Measurements from ENCODE around the gene PPP1R3C. TPM values are rescaled to one million over a fixed set of nuclear protein-coding genes. Genes with fewer than 3 reads are reported as not detected.

The PPP1R3C gene
- total RNA-seq, 1 experiment from 2014 or later = 13.4 TPM

DNA sequence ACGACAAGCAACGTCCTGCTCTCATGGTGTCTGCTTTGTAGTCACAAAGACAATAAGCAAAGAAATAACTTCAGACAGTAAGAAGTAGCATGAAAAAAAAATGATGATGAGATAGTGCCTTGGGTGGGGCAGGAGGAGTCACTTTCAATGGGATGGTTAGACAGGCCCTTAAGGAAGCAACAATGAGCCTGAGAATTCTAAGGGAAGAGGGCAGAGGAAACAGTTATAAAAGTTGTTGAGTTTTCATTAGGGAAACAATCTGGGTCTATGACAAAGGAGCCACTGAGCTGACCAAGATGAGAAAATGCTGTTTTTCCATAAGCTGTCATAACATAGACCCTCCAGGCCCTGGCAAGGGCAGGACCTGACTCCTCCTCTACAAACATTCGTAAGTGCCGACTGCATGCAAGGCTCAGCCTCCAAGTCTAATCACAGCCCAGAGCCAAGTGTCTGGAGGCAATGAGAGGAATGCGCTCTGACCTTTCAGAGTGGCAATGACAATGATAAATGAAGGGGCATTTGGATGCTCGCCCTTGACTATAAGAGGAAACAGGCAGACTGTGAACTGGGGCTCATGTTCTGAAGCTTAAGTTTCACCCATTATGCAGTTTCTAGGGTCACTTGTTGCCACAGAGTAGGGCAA lies 43.7 kb downstream of the PPP1R3C start:
- DNase-seq (ENCODE audit: low read depth in 1 of 2, low spot score in 2 of 2) = peak; percentile 62 to 71
- H3K4me3 ChIP-seq = no peak overlapping the region
- H3K27ac ChIP-seq = peak overlapping the region; percentile 87
- H3K27me3 ChIP-seq (replicated peaks) = no peaks in the 10 kb centered on the region
- H3K4me1 ChIP-seq (replicated peaks) = peaks cover 51% of the 10 kb centered on the region
- H3K9me3 ChIP-seq (replicated peaks) = no peaks in the 10 kb centered on the region
- no peaks in the 10 kb centered on the region for H3K36me3 ChIP-seq

DNA sequence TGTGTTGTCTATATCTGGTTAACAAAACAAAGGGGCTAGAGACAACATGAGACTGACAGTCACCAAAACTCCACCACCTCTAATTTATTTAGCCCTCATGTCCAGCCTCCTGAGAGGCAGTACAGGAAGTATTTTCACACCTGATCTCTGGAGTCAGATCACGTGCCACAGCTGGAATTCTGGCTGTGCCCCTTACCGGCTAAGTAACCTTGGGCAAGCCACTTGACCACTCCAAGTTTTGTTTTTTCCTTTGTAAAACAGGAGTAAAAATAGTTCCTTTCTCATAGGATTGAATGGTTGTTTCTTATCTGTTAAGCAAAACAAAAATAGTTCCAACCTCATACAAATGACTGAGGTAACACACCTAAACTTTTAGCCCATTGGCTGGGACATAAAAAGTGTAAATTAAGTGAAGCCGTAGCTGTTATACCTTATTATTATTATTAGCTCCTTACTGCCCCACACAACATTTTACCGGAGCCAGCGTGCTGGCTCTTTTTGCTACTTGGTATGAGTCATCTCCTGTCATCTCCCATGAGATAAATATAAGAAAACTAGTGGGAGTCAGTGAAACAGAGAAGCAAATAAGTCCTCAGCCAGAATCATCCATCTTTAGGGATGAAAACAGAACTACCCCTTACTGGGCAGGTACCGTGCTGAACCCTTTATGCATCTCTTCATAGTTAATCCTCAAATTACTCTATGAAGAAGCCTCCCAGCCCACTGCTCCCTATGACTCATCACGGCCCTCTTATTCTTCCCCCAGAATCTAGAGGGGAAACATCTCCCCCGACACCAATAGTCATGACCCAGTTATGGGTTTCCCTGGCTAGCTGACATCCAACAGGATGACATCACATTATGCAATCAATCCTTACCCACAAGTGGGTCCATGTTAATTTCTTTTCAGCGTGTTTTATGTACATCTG lies 44.9 kb downstream of the PPP1R3C start:
- Histone ChIP-seq H3K27ac (peak overlapping the region; percentile 87), H3K36me3 (no peaks in the 10 kb centered on the region), H3K4me3 (no peak overlapping the region), H3K27me3 (replicated peaks) (no peaks in the 10 kb centered on the region), H3K9me3 (replicated peaks) (no peaks in the 10 kb centered on the region), H3K4me1 (replicated peaks) (peaks cover 51% of the 10 kb centered on the region)
- peak; percentile 56 to 80 for DNase-seq (ENCODE audit: low read depth in 1 of 2, low spot score in 2 of 2)

DNA sequence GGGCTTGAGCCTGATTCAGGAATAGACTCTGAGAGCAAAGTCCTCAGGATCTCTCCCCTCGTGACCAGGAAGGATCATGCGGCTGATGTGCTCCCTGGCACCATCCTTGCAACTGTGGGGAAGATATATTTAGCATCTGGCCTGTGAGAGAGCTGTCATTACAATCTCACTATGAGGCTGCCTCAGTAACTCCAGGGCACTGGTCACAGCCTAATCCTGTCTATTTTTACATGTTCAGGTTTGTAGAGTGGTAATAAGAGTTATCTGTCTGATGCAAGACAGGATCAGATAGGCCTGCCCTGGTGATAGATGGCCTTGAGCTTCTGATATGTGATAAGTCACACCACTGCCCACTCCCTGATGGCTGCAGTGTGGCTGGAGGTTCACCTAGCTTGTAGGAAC lies 50.7 kb downstream of the PPP1R3C start:
- Histone ChIP-seq H3K36me3 (no peaks in the 10 kb centered on the region), H3K27ac (no peak overlapping the region), H3K4me3 (no peak overlapping the region), H3K27me3 (replicated peaks) (no peaks in the 10 kb centered on the region), H3K9me3 (replicated peaks) (0 out of 2 replicates have a peak, but pooled peaks cover 3% of the 10 kb centered on the region), H3K4me1 (replicated peaks) (no peaks in the 10 kb centered on the region)
- DNase-seq (ENCODE audit: low read depth in 1 of 2, low spot score in 2 of 2) = no peak

DNA sequence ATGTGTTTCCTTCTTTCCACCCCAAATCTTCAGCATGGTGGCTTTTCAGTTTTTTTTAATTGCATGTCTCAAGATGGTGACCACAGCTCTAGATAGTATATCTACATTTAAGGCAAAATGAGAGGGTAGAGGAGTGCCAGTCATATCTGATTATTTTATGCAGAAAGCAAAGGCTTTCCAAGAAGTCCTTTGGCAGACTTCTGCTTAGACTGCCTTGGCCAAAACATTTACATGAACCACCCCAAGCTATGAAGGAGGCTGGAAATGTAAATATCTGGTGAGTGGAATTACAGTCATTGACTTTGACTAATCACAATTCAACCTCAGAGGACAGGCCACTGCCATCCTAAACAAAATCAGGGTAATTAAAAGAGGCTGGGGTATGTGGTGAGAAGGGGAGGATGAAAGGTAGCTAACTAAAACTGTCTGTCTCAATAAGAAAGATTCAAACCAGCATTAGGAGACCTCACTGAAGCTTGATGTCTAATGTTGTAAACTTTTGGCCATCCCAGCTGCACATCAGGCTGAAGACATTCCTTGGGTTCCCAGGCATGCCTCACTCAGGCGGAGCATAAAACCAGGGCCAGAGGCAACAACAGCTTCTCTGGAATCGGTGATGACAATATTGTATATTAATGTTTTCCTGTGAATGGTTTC lies 53.4 kb downstream of the PPP1R3C start:
- Histone ChIP-seq H3K4me1 (replicated peaks) (peaks cover 7% of the 10 kb centered on the region; the same call in 1 of the 2 replicates), H3K27me3 (replicated peaks) (no peaks in the 10 kb centered on the region), H3K36me3 (no peaks in the 10 kb centered on the region), H3K4me3 (no peak overlapping the region), H3K9me3 (replicated peaks) (0 out of 2 replicates have a peak, but pooled peaks cover 3% of the 10 kb centered on the region), H3K27ac (no peak overlapping the region)
- DNase-seq (ENCODE audit: low read depth in 1 of 2, low spot score in 2 of 2) = no peak

Other genes starting within 250 kb of the PPP1R3C start
- gene HECTD2, start 222.7 kb downstream of the PPP1R3C start, total RNA-seq (2014; rRNA removed; shearing (Covaris generic)) = 12.7 and 19.7 TPM in 2 replicates
- gene TNKS2, start 165.4 kb upstream of the PPP1R3C start, total RNA-seq (2014; rRNA removed; shearing (Covaris generic)) = 21.9 and 23.8 TPM in 2 replicates